ENCODE results near the gene PMCH. TPM values are rescaled to one million over a fixed set of nuclear protein-coding genes. Genes with fewer than 3 reads are reported as not detected.

Gene PMCH
- polyA plus RNA-seq, 1 experiment, result not detected

- Histone ChIP-seq H3K4me3 (ENCODE audit: low read depth, low read length) (no peak overlapping the region), H3K9me3 (ENCODE audit: control insufficient read depth, insufficient read depth, low read length) (no peaks in the 10 kb centered on the region), H3K27ac (ENCODE audit: low read depth, low read length) (no peak overlapping the region), H3K27me3 (ENCODE audit: control insufficient read depth, insufficient read depth, low read length) (no peaks in the 10 kb centered on the region)
- DNase-seq (ENCODE audit: low read depth, low spot score), result no peak
- POLR2A ChIA-PET, result no interaction called here
- CTCF ChIA-PET, result no interaction called here
- TF ChIP-seq, protein P1, sequence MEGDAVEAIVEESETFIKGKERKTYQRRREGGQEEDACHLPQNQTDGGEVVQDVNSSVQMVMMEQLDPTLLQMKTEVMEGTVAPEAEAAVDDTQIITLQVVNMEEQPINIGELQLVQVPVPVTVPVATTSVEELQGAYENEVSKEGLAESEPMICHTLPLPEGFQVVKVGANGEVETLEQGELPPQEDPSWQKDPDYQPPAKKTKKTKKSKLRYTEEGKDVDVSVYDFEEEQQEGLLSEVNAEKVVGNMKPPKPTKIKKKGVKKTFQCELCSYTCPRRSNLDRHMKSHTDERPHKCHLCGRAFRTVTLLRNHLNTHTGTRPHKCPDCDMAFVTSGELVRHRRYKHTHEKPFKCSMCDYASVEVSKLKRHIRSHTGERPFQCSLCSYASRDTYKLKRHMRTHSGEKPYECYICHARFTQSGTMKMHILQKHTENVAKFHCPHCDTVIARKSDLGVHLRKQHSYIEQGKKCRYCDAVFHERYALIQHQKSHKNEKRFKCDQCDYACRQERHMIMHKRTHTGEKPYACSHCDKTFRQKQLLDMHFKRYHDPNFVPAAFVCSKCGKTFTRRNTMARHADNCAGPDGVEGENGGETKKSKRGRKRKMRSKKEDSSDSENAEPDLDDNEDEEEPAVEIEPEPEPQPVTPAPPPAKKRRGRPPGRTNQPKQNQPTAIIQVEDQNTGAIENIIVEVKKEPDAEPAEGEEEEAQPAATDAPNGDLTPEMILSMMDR (IDR thresholded peaks at IDR 0.05; ENCODE audit: low read depth, low read length), result no peak
These were observed 30.3 kb upstream of the PMCH start for GRCh38 chr12:102227954-102228353.

DNA sequence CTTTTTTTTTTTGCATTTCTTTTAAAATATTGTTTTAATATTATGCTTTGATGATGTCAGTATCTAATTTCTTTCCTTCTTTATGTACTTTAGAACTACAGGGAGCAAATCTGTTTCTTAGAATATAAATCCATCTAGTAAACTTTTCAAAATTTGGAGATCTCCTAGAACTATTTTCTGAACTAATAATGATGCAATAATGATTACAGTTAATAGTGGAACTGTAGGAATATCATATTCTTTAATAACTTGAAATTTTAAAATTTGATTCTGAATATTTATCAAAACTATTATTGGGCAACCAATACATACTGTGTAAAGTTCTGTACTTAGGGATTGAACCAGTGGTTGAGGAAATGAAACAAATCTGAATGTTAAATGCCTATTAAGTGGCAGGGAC lies 23.1 kb upstream of the PMCH start:
- Histone ChIP-seq H3K27me3 (ENCODE audit: control insufficient read depth, insufficient read depth, low read length) (no peaks in the 10 kb centered on the region), H3K27ac (ENCODE audit: low read depth, low read length) (no peak overlapping the region), H3K4me3 (ENCODE audit: low read depth, low read length) (no peak overlapping the region), H3K9me3 (ENCODE audit: control insufficient read depth, insufficient read depth, low read length) (no peaks in the 10 kb centered on the region)
- ChIA-PET CTCF (no interaction called here), POLR2A (no interaction called here)
- TF ChIP-seq, protein P1 (IDR thresholded peaks at IDR 0.05; ENCODE audit: low read depth, low read length), result no peak
- no peak for DNase-seq (ENCODE audit: low read depth, low spot score)

DNA sequence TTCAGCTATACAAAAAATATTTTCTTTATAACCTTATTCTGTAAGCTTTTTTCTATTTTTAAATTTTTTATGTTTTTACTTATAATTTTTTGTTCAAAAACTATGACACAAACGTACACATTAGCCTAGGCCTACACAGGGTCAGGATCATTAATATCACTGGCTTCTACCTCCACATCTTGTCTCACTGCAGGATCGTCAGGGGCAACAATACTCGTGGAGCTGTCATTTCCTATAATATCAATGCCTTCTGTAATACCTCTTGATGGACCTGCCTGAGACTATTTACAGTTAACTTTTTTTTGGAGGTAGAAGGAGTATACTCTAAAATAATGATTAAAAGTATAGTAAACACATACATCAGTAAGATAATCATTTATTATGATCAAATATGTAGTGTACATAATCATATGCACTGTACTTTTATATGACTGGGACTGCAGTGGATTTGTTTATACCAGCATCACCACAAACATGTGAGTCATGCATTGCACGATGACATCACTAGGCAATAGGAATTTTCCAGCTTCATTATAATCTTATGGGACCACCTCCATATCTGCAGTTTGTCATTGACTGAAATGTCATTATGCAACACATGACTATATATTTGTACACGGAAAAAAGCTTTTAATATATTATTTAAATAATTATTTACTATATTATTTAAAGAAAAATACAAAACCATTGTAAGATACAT lies 18.5 kb upstream of the PMCH start:
- H3K9me3 ChIP-seq (ENCODE audit: control insufficient read depth, insufficient read depth, low read length), result no peaks in the 10 kb centered on the region
- no peak overlapping the region for H3K4me3 ChIP-seq (ENCODE audit: low read depth, low read length)
- no peaks in the 10 kb centered on the region for H3K27me3 ChIP-seq (ENCODE audit: control insufficient read depth, insufficient read depth, low read length)
- peak; percentile 27 for DNase-seq (ENCODE audit: low read depth, low spot score)
- no peak overlapping the region for H3K27ac ChIP-seq (ENCODE audit: low read depth, low read length)
- ChIA-PET POLR2A (no interaction called here), CTCF (interaction anchor here (0.6 kb wide), 2 partner anchors 486 to 545 kb away, joined by 3 read pairs; no protein-coding TSS in a partner anchor)
- TF ChIP-seq, protein P1 (IDR thresholded peaks at IDR 0.05; ENCODE audit: low read depth, low read length), result no peak

GRCh38 chr12:102204025-102204424 lies 6.4 kb upstream of the PMCH start:
- Histone ChIP-seq H3K4me3 (ENCODE audit: low read depth, low read length) (no peak overlapping the region), H3K27me3 (ENCODE audit: control insufficient read depth, insufficient read depth, low read length) (no peaks in the 10 kb centered on the region), H3K9me3 (ENCODE audit: control insufficient read depth, insufficient read depth, low read length) (no peaks in the 10 kb centered on the region), H3K27ac (ENCODE audit: low read depth, low read length) (no peak overlapping the region)
- TF ChIP-seq, protein P1 (IDR thresholded peaks at IDR 0.05; ENCODE audit: low read depth, low read length), result no peak
- DNase-seq (ENCODE audit: low read depth, low spot score), result no peak
- ChIA-PET POLR2A (no interaction called here), CTCF (no interaction called here)

GRCh38 chr12:102202556-102202955 lies 4.9 kb upstream of the PMCH start:
- ChIA-PET POLR2A (no interaction called here), CTCF (no interaction called here)
- TF ChIP-seq, protein P1 (IDR thresholded peaks at IDR 0.05; ENCODE audit: low read depth, low read length), result no peak
- no peaks in the 10 kb centered on the region for H3K27me3 ChIP-seq (ENCODE audit: control insufficient read depth, insufficient read depth, low read length)
- H3K9me3 ChIP-seq (ENCODE audit: control insufficient read depth, insufficient read depth, low read length), result no peaks in the 10 kb centered on the region
- H3K27ac ChIP-seq (ENCODE audit: low read depth, low read length), result no peak overlapping the region
- no peak for DNase-seq (ENCODE audit: low read depth, low spot score)
- H3K4me3 ChIP-seq (ENCODE audit: low read depth, low read length), result no peak overlapping the region

Measured in AG04450 (cell line).